Epidermal melanocyte (primary cell): ENCODE results near the gene TSPAN5.

Experiments used
- DNase-seq: peaks from one replicate; pipeline ENCODE4 v3.0.0; 2011; ENCODE audit warnings: low spot score; ENCODE audit not compliant: insufficient read length

TSPAN5 gene

GRCh38 chr4:98646422-98646821 is 12.0 kb downstream of the TSPAN5 start:
- DNase-seq: no peak

GRCh38 chr4:98645527-98645926 is 12.9 kb downstream of the TSPAN5 start:
- DNase-seq: no peak

GRCh38 chr4:98643755-98644154 is 14.7 kb downstream of the TSPAN5 start:
- DNase-seq: no peak

- no peak for DNase-seq
Observed at GRCh38 chr4:98642991-98643426, 15.4 kb downstream of the TSPAN5 start.

- DNase-seq: no peak
Observed at GRCh38 chr4:98641906-98642668, 16.3 kb downstream of the TSPAN5 start.

- DNase-seq: no peak
Observed at GRCh38 chr4:98641376-98641775, 17.0 kb downstream of the TSPAN5 start.

- DNase-seq: no peak
Observed at GRCh38 chr4:98639523-98639922, 18.9 kb downstream of the TSPAN5 start.

- DNase-seq: no peak
Observed at GRCh38 chr4:98639108-98639507, 19.3 kb downstream of the TSPAN5 start.

- no peak for DNase-seq
Observed at GRCh38 chr4:98638661-98639060, 19.8 kb downstream of the TSPAN5 start.

- no peak for DNase-seq
Observed at GRCh38 chr4:98634061-98634460, 24.4 kb downstream of the TSPAN5 start.

- no peak for DNase-seq
Observed at GRCh38 chr4:98633159-98633558, 25.3 kb downstream of the TSPAN5 start.

- DNase-seq: no peak
Observed at GRCh38 chr4:98632258-98632657, 26.2 kb downstream of the TSPAN5 start.

GRCh38 chr4:98631506-98631905 is 26.9 kb downstream of the TSPAN5 start:
- no peak for DNase-seq

GRCh38 chr4:98630737-98631454 is 27.5 kb downstream of the TSPAN5 start:
- DNase-seq: no peak

- DNase-seq: no peak
Observed at GRCh38 chr4:98627531-98628257, 30.7 kb downstream of the TSPAN5 start.

- no peak for DNase-seq
Observed at GRCh38 chr4:98626350-98626749, 32.1 kb downstream of the TSPAN5 start.

- no peak for DNase-seq
Observed at GRCh38 chr4:98625920-98626319, 32.5 kb downstream of the TSPAN5 start.

- DNase-seq: no peak
Observed at GRCh38 chr4:98625399-98625798, 33.0 kb downstream of the TSPAN5 start.

- no peak for DNase-seq
Observed at GRCh38 chr4:98624642-98625041, 33.8 kb downstream of the TSPAN5 start.

- no peak for DNase-seq
Observed at GRCh38 chr4:98624144-98624543, 34.3 kb downstream of the TSPAN5 start.

- no peak for DNase-seq
Observed at GRCh38 chr4:98623126-98623802, 35.1 kb downstream of the TSPAN5 start.
